Esophagus squamous epithelium (tissue), 4 donors: ENCODE measurements around the gene RARB.

Source experiments
- CTCF ChIP-seq, 6 experiments: fragments of 450-650 bp in 4 of 6; fragments of 200-600 bp in 2 of 6; sonication (generic) in 2 of 6; IDR thresholded peaks; one replicate each; pipeline ENCODE4 v1.5.1; 2016 to 2019; ENCODE audit warnings: antibody characterized with exemption in 6 of 6, mild to moderate bottlenecking in 4 of 6, moderate library complexity in 4 of 6
- POLR2A ChIP-seq, 4 donors: fragments of 450-650 bp; IDR thresholded peaks; one replicate each; pipeline ENCODE4 v1.6.1; 2017; ENCODE audit warnings: antibody characterized with exemption in 4 of 4, mild to moderate bottlenecking in 4 of 4, moderate library complexity in 3 of 4

- TF ChIP-seq CTCF (IDR thresholded peaks at IDR 0.05) (no peak), POLR2A (IDR thresholded peaks at IDR 0.05) (no peak)
Observed at GRCh38 chr3:25476639-25477038, 48.6 kb downstream of the RARB start.
